ENCODE measurements around the gene GNA15. TPM values are rescaled to one million over a fixed set of nuclear protein-coding genes. Genes with fewer than 3 reads are reported as not detected.
"Not testable (repeated sequence)": the region's sequence is repeated elsewhere in the genome, so short reads cannot be mapped to it uniquely, and the experiment has no call there.

Gene GNA15
- total RNA-seq, 2 donors from 2014 or later, result 4.3 to 6.1 TPM

DNA sequence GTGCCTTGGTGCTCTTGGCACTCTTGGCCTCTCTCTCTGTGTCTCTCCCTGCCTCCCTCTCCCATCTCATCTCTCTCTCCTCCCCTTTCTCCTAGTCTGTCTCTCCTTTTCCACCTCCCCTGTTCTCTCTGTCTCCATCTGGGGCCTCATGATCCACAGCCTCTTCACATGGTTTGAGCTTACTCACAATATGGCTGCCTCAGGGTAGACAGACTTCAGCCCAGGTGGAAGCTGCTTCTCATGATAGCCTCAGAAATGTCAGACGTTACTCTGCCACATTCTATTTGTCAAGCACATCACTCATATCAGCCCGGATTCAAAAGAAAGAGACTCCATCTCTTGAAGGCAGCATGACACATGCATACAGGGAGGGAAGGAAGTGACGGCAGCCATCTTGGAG is 24.4 kb downstream of the GNA15 start:
- ATAC-seq, result no peak
- DNase-seq, result no peak
- intact Hi-C loops (cut with DNase I), result loop anchor here (5.0 to 10.0 kb wide), 2 partner anchors 85 to 198 kb away; no protein-coding TSS in a partner anchor

DNA sequence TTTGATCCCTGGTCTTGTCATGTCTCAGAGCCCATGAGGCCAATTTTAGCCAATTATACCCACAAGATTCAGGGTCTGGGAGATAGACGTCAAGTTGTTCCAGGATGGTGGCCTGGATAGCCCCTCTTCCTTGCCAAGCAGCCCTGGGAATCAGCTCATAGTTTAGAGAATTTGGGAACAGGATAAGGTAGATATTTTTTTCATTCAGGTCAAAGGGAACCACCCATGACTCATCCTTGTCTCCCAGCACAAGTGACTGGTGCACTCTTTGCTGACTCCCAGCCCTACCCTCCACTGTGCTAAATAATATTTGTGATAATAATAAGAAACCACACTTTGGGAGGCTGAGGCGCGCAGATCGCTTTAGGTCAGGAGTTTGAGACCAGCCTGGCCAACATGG is 25.6 kb downstream of the GNA15 start:
- ATAC-seq, result no peak
- no peak for DNase-seq
- intact Hi-C loops (cut with DNase I), result loop anchor here (5.0 to 10.0 kb wide), 2 partner anchors 87 to 199 kb away; no protein-coding TSS in a partner anchor

DNA sequence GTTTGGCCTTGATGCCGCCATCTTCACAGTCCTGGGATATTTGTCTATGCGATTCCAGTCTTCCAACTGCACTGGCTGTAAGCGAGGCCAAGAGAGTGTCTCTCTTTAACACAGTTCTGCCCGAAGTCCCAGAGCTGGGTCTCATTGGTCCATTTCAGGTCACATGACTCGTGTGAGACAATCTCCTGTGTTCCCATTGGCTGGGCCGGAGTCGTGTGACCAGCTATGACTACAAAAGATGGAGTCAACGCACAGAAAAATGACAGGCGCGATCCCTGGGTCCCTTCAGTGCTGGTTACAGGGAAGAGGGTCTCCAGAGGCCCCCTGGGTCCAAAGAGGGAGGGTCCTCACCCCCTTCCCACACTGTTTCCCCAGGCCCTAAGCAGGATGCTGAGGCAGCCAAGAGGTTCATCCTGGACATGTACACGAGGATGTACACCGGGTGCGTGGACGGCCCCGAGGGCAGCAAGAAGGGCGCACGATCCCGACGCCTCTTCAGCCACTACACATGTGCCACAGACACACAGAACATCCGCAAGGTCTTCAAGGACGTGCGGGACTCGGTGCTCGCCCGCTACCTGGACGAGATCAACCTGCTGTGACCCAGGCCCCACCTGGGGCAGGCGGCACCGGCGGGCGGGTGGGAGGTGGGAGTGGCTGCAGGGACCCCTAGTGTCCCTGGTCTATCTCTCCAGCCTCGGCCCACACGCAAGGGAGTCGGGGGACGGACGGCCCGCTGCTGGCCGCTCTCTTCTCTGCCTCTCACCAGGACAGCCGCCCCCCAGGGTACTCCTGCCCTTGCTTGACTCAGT is 26.8 kb downstream of the GNA15 start:
- DNase-seq (no peak), ATAC-seq (peak in 1 of 2 donors; percentile 7)
- intact Hi-C loops (cut with DNase I), result loop anchor here (2.0 to 10.0 kb wide), 3 partner anchors 88 to 200 kb away; no protein-coding TSS in a partner anchor

DNA sequence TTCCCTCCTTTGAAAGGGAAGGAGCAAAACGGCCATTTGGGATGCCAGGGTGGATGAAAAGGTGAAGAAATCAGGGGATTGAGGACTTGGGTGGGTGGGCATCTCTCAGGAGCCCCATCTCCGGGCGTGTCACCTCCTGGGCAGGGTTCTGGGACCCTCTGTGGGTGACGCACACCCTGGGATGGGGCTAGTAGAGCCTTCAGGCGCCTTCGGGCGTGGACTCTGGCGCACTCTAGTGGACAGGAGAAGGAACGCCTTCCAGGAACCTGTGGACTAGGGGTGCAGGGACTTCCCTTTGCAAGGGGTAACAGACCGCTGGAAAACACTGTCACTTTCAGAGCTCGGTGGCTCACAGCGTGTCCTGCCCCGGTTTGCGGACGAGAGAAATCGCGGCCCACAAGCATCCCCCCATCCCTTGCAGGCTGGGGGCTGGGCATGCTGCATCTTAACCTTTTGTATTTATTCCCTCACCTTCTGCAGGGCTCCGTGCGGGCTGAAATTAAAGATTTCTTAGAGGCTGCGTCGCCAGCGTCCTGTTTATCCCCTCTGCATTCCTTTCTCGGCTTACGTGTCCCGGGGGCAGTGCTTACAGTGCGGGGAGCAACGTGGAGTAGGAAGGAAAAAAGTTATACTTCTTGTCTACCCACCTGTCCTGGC is 27.5 kb downstream of the GNA15 start:
- ATAC-seq, result peak; percentile 89 to 90

DNA sequence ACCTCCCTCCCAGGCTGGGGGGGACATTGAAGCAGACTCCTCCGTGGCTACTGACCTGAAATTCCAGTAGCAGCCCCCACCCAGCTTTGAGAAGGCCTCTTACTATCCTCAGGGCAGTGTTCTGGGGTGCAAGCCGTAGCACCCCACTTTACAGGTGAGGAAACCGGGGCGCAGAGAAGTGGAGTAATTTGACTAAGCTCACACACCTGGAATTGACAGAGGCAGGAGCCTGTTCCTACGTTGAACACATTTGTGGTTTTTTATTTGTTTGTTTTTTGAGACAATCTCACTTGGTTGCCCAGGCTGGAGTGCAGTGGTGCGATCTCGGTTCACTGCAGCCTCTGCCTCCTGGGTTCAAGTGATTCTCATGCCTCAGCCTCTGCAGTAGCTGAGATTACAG is 28.1 kb downstream of the GNA15 start:
- no peak for ATAC-seq
- intact Hi-C loops (cut with DNase I), result loop anchor here (2.0 to 10.0 kb wide), 3 partner anchors 89 to 202 kb away; no protein-coding TSS in a partner anchor

More for the DNA sequence above, 27.5 kb downstream of the GNA15 start:
- intact Hi-C loops (cut with DNase I), result loop anchor here (2.0 to 10.0 kb wide), 3 partner anchors 89 to 201 kb away; no protein-coding TSS in a partner anchor
- DNase-seq, result peak; percentile 62

DNA sequence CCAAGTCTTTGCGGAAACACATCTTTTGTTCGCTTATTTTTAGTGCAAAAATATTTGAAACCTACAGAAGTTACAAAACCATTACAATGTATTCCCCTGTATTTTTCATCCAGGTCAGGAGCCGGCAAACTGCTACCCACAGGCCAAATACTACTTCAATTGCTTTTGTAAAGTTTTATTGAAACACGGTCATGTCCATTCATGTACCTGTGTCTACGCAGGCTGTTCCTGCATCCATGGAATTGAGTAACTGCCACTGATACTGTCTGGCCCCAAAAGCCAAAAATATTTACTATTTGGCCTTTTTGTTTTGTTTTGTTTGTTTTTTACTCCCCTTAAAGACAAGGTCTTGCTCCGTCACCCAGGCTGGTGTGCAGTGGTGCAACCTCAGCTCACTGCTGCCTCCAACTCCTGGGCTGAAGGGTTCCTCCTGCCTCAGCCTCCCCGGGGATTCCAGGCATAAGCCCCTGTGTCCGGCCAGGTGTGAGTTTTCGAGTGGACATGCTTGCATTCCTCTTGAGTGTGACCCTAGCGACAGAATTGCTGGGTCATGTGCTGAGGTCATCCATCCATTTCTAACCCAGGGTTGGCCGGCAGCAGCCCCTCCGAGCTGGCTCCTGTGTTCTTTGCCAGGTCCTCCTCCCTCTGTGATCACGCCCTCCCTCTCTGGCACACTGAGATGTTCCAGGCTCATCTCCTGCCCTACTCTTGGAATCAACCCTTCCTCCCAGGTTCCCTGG is 31.9 kb downstream of the GNA15 start:
- ATAC-seq (no peak), DNase-seq (no peak)
- intact Hi-C loops (cut with DNase I), result loop anchor here in 1 of 2 donors (10.0 kb wide), 1 partner anchor 93 kb away; no protein-coding TSS in a partner anchor

More for the DNA sequence above, 28.1 kb downstream of the GNA15 start:
- no peak for DNase-seq

DNA sequence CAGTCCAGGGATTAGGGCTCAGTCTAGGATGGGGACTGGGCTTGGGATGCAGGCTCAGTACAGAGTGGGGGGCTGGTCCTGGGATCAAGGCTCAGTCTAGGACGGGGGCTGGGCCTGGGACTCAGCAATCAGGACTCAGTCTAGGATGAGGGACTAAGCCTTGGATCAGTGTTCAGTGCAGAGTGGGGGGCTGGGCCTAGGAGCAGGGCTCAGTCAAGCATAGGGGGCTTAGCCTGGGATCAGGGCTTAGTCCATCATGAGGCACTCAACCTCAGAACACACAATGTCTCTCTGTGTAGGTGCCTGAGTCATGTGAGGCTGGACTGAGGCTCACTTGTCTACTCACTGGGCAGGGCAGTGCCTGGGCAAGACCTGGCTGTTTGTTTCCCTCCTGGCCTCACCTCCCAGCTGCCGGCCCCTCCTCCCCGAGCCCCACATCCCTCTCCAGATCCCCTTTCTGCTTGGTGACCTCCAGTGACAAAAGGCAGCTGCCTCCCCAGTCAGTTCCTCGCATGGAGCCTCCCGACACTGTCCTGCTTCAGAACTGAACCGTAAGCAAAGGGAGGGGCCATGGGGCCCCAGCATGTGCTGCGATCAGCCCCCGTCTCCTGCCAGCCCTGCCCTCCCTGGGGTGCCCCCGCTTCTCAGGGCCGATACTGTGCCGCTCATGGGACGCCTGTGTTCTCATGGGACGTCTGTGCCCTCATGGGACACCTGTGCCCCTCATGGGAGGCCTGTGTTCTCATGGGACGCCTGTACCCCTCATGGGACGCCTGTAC is 36.2 kb downstream of the GNA15 start:
- no peak for DNase-seq
- peak in 1 of 2 donors; percentile 15 for ATAC-seq
- intact Hi-C loops (cut with DNase I), result no loop called here

DNA sequence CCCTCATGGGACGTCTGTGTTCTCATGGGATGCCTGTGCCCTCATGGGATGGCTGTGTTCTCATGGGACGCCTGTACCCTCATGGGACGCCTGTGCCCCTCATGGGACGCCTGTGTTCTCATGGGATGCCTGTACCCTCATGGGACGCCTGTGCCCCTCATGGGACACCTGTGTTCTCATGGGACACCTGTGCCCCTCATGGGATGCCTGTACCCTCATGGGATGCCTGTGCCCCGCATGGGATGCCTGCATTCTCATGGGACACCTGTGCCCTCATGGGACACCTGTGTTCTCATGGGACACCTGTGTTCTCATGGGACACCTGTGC is 36.8 kb downstream of the GNA15 start:
- DNase-seq; ATAC-seq; intact Hi-C loops (cut with DNase I): not testable (repeated sequence)

DNA sequence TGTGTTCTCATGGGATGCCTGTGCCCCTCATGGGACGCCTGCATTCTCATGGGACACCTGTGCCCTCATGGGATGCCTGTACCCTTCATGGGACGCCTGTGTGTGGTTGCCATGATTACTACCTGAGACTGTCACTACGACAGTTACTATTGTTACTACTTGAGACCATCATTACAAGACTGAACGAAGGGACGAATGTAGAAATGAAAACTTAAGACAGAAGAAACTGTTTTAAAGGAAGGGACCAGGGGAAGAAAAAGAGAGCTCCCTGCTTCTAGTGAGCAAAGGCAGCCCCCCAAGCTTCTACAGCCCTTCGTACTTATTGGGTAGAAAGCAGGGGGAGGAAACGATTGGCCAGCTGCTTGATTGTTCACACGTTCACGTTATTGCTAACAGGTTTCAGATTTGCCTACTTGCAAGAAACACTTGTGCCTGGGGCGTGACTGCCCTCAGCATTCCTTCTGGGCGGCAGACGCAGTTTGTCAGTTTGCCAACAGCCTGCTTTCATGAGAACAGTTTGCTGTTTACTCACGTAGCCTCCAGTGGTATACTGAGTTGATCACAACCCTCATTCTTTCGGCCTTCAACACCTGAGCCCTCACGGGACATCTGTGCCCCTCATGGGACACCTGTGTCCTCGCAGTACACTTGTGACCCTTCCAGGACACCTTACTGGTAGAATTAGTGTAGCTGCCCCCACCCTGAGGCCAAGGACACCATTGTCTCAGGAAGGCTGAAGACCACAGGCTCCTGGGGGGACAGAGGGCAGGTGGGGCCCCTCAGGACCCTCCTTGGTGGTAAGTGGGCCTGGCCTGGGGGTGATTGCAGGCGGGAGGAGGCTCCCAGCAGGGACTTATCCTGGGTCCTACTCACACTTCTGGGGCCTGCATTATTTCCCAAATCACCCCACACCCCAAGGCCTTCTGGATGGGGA is 40.2 kb downstream of the GNA15 start:
- DNase-seq (no peak), ATAC-seq (no peak)
- intact Hi-C loops (cut with DNase I), result no loop called here

DNA sequence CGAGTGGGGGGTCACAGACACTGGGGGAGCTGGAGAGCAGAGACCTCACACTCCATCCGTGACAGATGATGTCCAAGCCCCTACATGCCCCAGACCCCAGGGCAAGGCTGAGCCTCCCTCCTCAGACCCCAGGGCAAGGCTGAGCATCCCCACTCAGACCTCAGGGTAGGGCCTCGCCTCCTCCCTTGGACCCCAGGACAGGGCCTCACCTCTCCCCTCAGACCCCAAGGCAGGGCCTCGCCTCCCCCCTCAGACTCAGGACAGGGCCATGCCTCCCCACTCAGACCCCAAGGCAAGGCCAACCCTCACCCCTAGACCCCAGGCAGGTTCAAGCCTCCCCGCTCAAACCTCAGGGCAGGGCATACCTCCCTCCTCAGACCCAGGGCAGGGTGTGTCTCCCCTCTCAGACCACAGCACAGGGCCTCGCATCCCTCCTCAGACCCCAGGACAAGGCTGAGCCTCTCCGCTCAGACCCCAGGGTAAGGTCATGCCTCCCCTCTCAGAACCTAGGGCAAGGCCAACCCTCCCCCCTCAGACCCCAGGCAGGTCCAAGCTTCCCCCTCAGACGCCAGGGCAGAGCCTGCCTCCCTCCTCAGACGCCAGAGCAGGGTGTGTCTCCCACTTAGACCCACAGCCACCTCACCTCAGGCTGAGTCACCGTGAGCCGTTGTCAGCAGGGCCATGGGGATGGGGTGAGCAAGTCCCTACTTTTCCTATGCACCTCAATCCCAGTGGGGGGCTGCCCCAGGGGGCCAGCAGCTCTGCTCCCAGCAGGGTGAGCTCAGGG is 41.1 kb downstream of the GNA15 start:
- ATAC-seq (peak in 1 of 2 donors; percentile 17), DNase-seq (no peak)
- intact Hi-C loops (cut with DNase I), result no loop called here

DNA sequence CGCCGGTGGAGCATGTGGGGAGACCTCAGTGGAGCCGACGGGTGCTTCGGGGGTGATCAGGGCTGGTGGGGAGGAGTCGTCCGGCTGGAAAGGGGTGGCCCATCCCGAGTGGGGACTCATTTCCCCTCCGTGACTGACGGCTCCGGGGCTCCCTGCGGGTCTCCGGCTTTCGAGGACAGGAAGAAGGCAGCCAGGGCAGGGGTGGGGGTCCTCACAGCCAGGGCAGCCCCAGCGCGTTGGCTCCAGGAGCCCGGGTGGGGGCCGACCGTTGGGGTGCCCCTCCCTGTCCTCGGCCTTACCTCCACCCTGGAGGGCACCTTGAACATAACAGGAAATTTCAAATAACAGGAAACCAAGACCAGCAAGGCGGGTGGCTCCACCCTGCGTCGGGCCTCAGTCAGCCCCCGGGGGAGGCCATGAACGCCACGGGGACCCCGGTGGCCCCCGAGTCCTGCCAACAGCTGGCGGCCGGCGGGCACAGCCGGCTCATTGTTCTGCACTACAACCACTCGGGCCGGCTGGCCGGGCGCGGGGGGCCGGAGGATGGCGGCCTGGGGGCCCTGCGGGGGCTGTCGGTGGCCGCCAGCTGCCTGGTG is 42.6 kb downstream of the GNA15 start, which contains the start of gene S1PR4:
TSS of gene S1PR4 (plus strand) at position 393 of the 596 bp plus-strand sequence. CDS start at position 417, 24 bp downstream.
- DNase-seq, result no peak
- intact Hi-C loops (cut with DNase I), result no loop called here
- peak; percentile 51 to 72 for ATAC-seq

DNA sequence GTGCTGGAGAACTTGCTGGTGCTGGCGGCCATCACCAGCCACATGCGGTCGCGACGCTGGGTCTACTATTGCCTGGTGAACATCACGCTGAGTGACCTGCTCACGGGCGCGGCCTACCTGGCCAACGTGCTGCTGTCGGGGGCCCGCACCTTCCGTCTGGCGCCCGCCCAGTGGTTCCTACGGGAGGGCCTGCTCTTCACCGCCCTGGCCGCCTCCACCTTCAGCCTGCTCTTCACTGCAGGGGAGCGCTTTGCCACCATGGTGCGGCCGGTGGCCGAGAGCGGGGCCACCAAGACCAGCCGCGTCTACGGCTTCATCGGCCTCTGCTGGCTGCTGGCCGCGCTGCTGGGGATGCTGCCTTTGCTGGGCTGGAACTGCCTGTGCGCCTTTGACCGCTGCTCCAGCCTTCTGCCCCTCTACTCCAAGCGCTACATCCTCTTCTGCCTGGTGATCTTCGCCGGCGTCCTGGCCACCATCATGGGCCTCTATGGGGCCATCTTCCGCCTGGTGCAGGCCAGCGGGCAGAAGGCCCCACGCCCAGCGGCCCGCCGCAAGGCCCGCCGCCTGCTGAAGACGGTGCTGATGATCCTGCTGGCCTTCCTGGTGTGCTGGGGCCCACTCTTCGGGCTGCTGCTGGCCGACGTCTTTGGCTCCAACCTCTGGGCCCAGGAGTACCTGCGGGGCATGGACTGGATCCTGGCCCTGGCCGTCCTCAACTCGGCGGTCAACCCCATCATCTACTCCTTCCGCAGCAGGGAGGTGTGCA is 43.3 kb downstream of the GNA15 start:
- peak; percentile 7 to 13 for ATAC-seq
- intact Hi-C loops (cut with DNase I), result no loop called here
- no peak for DNase-seq

DNA sequence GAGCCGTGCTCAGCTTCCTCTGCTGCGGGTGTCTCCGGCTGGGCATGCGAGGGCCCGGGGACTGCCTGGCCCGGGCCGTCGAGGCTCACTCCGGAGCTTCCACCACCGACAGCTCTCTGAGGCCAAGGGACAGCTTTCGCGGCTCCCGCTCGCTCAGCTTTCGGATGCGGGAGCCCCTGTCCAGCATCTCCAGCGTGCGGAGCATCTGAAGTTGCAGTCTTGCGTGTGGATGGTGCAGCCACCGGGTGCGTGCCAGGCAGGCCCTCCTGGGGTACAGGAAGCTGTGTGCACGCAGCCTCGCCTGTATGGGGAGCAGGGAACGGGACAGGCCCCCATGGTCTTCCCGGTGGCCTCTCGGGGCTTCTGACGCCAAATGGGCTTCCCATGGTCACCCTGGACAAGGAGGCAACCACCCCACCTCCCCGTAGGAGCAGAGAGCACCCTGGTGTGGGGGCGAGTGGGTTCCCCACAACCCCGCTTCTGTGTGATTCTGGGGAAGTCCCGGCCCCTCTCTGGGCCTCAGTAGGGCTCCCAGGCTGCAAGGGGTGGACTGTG is 44.0 kb downstream of the GNA15 start:
- DNase-seq, result no peak

DNA sequence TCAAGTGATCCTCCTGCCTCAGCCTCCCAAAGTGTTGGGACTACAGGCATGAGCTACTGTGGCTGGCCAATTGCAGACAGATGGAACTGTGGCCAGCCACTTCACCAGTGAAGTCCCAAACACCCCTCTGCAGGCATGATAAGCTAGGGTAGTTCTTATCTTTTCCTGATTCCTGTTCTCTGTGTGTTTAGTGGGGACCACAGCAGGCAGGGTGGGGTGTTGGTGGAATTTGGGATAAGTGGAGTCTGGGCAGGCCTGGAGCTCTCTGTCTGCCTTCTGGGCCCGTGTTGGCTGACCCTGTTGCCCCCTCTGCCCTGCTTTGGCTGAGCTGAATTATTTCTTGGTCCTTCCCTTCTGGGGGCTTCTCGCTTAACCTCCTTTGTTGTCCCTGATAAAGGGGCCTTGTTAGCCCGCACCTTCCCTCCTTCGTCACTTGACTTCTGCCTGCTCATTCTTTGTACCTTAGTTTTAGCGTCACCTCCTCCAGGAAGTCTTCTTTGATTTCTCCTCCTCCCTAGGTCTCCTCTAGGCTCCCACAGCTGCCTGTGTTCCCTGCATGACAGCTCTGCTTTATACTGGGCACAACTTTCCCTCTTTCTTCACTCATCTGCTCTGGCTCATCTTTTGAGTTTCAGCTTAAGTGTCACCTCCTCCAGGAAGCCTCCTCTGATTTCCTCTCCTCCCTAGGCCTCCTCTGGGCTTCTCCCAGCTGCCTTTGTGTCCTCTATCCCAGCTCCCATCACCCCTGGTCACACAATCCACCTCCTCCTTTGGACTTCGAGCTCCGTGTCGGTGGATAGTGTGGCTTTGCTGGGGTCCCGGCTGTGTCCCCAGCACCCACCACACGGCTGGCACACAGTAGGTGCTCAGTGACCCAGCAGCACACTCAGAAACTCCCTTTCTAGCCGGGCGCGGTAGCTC is 48.1 kb downstream of the GNA15 start:
- ATAC-seq (no peak), DNase-seq (no peak)
- intact Hi-C loops (cut with DNase I), result no loop called here

More for the DNA sequence above, 44.0 kb downstream of the GNA15 start:
- peak; percentile 5 to 17 for ATAC-seq
- intact Hi-C loops (cut with DNase I), result no loop called here
